Neural progenitor cell (in vitro differentiated cells): ENCODE data around the gene OR2T8. TPM values are rescaled to one million over a fixed set of nuclear protein-coding genes. Genes with fewer than 3 reads are reported as not detected.

Experiments used
- DNase-seq: peaks from one replicate; pipeline ENCODE4 v3.0.0-alpha.2; 2016; ENCODE audit warnings: low spot score
- H2AFZ ChIP-seq: fragments of 200-600 bp; sonication (generic); replicated peaks from 2 replicates; pipeline ENCODE4 v1.6.1; 2016; ENCODE audit warnings: antibody characterized with exemption
- H3F3A ChIP-seq: fragments of 200-600 bp; sonication (generic); 2 replicates; pipeline ENCODE4 v1.6.1; 2016; ENCODE audit warnings: antibody characterized with exemption, low read depth
- H3K27ac ChIP-seq: fragments of 200-600 bp; sonication (generic); 2 replicates; pipeline ENCODE4 v1.5.1; 2016; ENCODE audit warnings: mild to moderate bottlenecking
- H3K27me3 ChIP-seq: fragments of 200-600 bp; sonication (generic); 2 replicates; pipeline ENCODE4 v1.6.1; 2016; ENCODE audit warnings: mild to moderate bottlenecking, moderate library complexity
- H3K36me3 ChIP-seq: fragments of 200-600 bp; sonication (generic); 2 replicates; pipeline ENCODE4 v1.5.1; 2016
- H3K4me1 ChIP-seq: fragments of 200-600 bp; sonication (generic); 2 replicates; pipeline ENCODE4 v1.6.1; 2016; ENCODE audit warnings: mixed run types
- H3K4me2 ChIP-seq: fragments of 200-600 bp; sonication (generic); 2 replicates; pipeline ENCODE4 v1.6.1; 2016
- H3K4me3 ChIP-seq: fragments of 200-600 bp; sonication (generic); 2 replicates; pipeline ENCODE4 v1.5.1; 2016
- H3K79me2 ChIP-seq: fragments of 200-600 bp; sonication (generic); 2 replicates; pipeline ENCODE4 v1.6.1; 2016; ENCODE audit warnings: low read depth
- H3K9ac ChIP-seq: fragments of 200-600 bp; sonication (generic); 2 replicates; pipeline ENCODE4 v1.6.1; 2016
- H3K9me3 ChIP-seq: fragments of 200-600 bp; sonication (generic); 2 replicates; pipeline ENCODE4 v1.5.1; 2016; ENCODE audit warnings: low read depth
- H4K20me1 ChIP-seq: fragments of 200-600 bp; sonication (generic); 2 replicates; pipeline ENCODE4 v1.6.1; 2016; ENCODE audit warnings: low read depth
- H3K27ac Mint-ChIP-seq: 3 replicates; pipeline ENCODE4 v1.8.0; 2021; ENCODE audit warnings: mixed read lengths
- H3K27me3 Mint-ChIP-seq: 2 replicates; pipeline ENCODE4 v1.8.0; 2022; ENCODE audit warnings: low read depth, mild to moderate bottlenecking, inconsistent platforms, moderate library complexity, mixed read lengths; ENCODE audit not compliant: insufficient read depth
- H3K36me3 Mint-ChIP-seq: 3 replicates; pipeline ENCODE4 v1.8.0; 2021; ENCODE audit warnings: mixed read lengths
- H3K4me1 Mint-ChIP-seq: 3 replicates; pipeline ENCODE4 v1.8.0; 2021; ENCODE audit warnings: mixed read lengths
- H3K4me3 Mint-ChIP-seq: 3 replicates; pipeline ENCODE4 v1.8.0; 2021; ENCODE audit warnings: mild to moderate bottlenecking, moderate library complexity, mixed read lengths
- H3K9me3 Mint-ChIP-seq: 3 replicates; pipeline ENCODE4 v1.8.0; 2020; ENCODE audit warnings: mixed read lengths
- EZH2 ChIP-seq: fragments of 200-600 bp; sonication (generic); IDR thresholded peaks from 2 replicates; pipeline ENCODE4 v1.6.1; 2017; ENCODE audit warnings: antibody characterized with exemption, mild to moderate bottlenecking, moderate library complexity
- EZH2phosphoT487 ChIP-seq: fragments of 200-600 bp; sonication (generic); IDR thresholded peaks from 2 replicates; pipeline ENCODE4 v1.6.1; 2017; ENCODE audit warnings: antibody characterized with exemption
- total RNA-seq: library from RNA; depleted of rRNA; stranded (reverse); fragments of >200 nt; gene quantifications from 2 replicates; pipeline ENCODE4 v1.2.3, GENCODE V29; 2015; ENCODE audit warnings: low replicate concordance
- TF ChIP-seq, protein P1 (sequence below): fragments of 200-600 bp; sonication (generic); IDR thresholded peaks from 2 replicates; pipeline ENCODE4 v1.5.1; 2017; ENCODE audit warnings: antibody characterized with exemption, mild to moderate bottlenecking

The OR2T8 gene
- total RNA-seq, 1 donor from 2014 or later = not detected

DNA sequence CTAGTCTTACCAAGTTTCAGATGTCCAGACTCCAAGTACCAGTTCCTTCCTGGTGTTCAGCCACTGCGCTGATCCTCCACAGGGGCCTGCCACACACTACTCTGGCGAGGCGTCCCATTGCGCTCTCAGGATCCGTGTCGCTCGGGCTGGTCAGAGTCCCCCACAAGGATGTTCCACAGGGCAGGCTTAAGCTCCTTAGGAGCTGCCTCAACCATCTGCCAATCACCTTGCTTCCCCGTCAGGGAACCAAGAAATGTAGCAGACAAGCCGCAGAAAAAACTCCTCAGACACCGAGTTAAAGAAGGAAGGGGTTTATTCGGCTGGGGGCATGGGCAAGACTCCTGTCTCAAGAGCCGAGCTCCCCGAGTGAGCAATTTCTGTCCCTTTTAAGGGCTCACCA is 14.9 kb upstream of the OR2T8 start:
- Histone ChIP-seq H3K4me2 (no peak overlapping the region), H3K27me3 (no peaks in the 10 kb centered on the region), H3K9ac (no peak overlapping the region), H3K9me3 (peaks cover under 1% of the 10 kb centered on the region), H3K27ac (no peak overlapping the region), H2AFZ (no peak overlapping the region), H3F3A (no peaks in the 10 kb centered on the region), H3K79me2 (no peaks in the 10 kb centered on the region), H4K20me1 (no peaks in the 10 kb centered on the region), H3K4me3 (no peak overlapping the region), H3K4me1 (no peaks in the 10 kb centered on the region), H3K36me3 (no peaks in the 10 kb centered on the region)
- Mint-ChIP-seq H3K4me3 (no peak overlapping the region), H3K27ac (no peak overlapping the region), H3K36me3 (no peaks in the 10 kb centered on the region), H3K4me1 (no peaks in the 10 kb centered on the region), H3K27me3 (peaks cover 2% of the 10 kb centered on the region), H3K9me3 (peaks cover 28% of the 10 kb centered on the region)
- TF ChIP-seq EZH2phosphoT487 (no peak), EZH2 (no peak)
- TF ChIP-seq, protein P1, sequence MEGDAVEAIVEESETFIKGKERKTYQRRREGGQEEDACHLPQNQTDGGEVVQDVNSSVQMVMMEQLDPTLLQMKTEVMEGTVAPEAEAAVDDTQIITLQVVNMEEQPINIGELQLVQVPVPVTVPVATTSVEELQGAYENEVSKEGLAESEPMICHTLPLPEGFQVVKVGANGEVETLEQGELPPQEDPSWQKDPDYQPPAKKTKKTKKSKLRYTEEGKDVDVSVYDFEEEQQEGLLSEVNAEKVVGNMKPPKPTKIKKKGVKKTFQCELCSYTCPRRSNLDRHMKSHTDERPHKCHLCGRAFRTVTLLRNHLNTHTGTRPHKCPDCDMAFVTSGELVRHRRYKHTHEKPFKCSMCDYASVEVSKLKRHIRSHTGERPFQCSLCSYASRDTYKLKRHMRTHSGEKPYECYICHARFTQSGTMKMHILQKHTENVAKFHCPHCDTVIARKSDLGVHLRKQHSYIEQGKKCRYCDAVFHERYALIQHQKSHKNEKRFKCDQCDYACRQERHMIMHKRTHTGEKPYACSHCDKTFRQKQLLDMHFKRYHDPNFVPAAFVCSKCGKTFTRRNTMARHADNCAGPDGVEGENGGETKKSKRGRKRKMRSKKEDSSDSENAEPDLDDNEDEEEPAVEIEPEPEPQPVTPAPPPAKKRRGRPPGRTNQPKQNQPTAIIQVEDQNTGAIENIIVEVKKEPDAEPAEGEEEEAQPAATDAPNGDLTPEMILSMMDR = no peak
- DNase-seq = no peak

DNA sequence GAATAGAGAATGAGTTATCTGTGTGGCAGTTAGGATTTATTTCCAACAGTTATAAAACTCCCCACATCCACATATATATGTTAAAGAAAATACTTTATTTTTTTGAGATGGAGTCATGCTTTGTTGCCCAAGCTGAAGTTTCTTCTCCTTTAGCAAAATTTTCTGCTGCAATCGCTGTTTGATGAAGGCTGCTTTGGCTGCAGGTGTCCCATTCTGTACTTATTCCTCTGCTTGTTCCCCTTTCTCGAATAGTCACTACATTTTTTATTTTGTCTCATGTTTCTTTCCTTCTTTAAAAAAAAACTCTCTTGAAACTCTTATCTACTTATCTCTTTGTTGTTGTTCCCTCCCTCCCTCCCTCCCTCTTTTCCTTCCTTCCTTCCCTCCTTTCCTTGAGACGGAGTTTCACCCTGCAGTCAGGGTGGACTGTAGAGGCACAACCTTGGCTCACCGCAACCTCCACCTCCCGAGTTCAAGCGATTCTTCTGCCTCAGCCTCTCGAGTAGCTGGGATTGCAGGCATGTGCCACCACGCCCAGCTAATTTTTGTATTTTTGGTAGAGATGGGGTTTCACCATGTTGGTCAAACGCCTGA is 14.0 kb upstream of the OR2T8 start:
- no peaks in the 10 kb centered on the region for H3K4me1 ChIP-seq
- peaks cover 6% of the 10 kb centered on the region for H3K9me3 ChIP-seq
- DNase-seq = no peak
- no peaks in the 10 kb centered on the region for H3F3A ChIP-seq
- Mint-ChIP-seq H3K4me3 (no peak overlapping the region), H3K9me3 (peaks cover 31% of the 10 kb centered on the region), H3K4me1 (no peaks in the 10 kb centered on the region), H3K27ac (no peak overlapping the region), H3K27me3 (peaks cover 2% of the 10 kb centered on the region), H3K36me3 (no peaks in the 10 kb centered on the region)
- no peak overlapping the region for H3K4me2 ChIP-seq
- TF ChIP-seq EZH2phosphoT487 (no peak), EZH2 (no peak)
- TF ChIP-seq, protein P1 = no peak
- no peak overlapping the region for H2AFZ ChIP-seq
- H3K27me3 ChIP-seq = no peaks in the 10 kb centered on the region
- H3K9ac ChIP-seq = no peak overlapping the region
- H3K4me3 ChIP-seq = no peak overlapping the region
- H3K36me3 ChIP-seq = no peaks in the 10 kb centered on the region
- no peaks in the 10 kb centered on the region for H3K79me2 ChIP-seq
- no peak overlapping the region for H3K27ac ChIP-seq
- H4K20me1 ChIP-seq = no peaks in the 10 kb centered on the region

DNA sequence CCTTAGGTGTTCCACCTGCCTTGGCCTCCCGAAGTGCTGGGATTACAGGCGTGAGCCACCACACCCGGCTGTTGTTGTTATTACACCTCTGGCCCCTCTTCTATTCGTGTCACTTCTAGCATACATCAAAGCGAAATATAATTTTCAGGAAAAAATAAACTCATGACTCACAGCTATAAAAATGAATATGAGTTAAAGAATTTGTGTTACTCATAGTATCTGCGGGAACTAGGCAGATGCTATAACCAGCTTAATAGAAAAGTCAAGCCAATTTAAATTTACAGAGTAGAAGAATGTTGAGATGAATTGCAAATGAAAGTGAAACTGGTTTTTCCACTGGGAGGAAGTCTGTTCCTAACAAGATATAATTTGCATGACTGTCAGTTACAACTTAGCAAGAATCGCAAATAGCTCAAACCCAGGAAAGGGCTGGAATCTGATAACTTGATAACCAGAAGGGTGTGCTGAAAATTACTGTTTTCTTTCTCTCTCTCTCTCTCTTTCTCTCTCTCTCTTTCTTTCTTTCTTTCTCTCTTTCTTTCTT is 13.5 kb upstream of the OR2T8 start:
- H3K9me3 Mint-ChIP-seq = peaks cover 35% of the 10 kb centered on the region
- TF ChIP-seq EZH2 (no peak), EZH2phosphoT487 (no peak)
- TF ChIP-seq, protein P1 = no peak
- H3K4me1 Mint-ChIP-seq = no peaks in the 10 kb centered on the region

More for the DNA sequence above, 13.5 kb upstream of the OR2T8 start:
- no peak overlapping the region for H2AFZ ChIP-seq
- Mint-ChIP-seq H3K27ac (no peak overlapping the region), H3K27me3 (peaks cover 2% of the 10 kb centered on the region), H3K4me3 (no peak overlapping the region), H3K36me3 (no peaks in the 10 kb centered on the region)
- H3F3A ChIP-seq = no peaks in the 10 kb centered on the region
- H3K9me3 ChIP-seq = peaks cover 11% of the 10 kb centered on the region
- H3K9ac ChIP-seq = no peak overlapping the region
- no peak overlapping the region for H3K4me2 ChIP-seq
- H3K79me2 ChIP-seq = no peaks in the 10 kb centered on the region
- H4K20me1 ChIP-seq = no peaks in the 10 kb centered on the region
- H3K36me3 ChIP-seq = no peaks in the 10 kb centered on the region
- no peaks in the 10 kb centered on the region for H3K27me3 ChIP-seq
- no peaks in the 10 kb centered on the region for H3K4me1 ChIP-seq
- no peak overlapping the region for H3K4me3 ChIP-seq
- DNase-seq = no peak
- no peak overlapping the region for H3K27ac ChIP-seq
